ENCODE results near the gene CPLX3. TPM values are rescaled to one million over a fixed set of nuclear protein-coding genes. Genes with fewer than 3 reads are reported as not detected.

CPLX3 gene
- total RNA-seq, 1 experiment from 2014 or later = 0.21 TPM

GRCh38 chr15:74864296-74864695 lies 37.9 kb downstream of the CPLX3 start:
- H3K27ac Mint-ChIP-seq (ENCODE audit: unreplicated experiment) = no peak overlapping the region
- H3K4me1 Mint-ChIP-seq (ENCODE audit: low read depth, unreplicated experiment) = peaks cover 59% of the 10 kb centered on the region
- intact Hi-C loops (cut with micrococcal nuclease; ENCODE audit: unreplicated experiment) = no loop called here
- no peak for TF ChIP-seq CTCF (IDR thresholded peaks at IDR 0.05; ENCODE audit: unreplicated experiment)
- CTCF ChIA-PET = interaction anchor here (0.7 to 1.1 kb wide), 3 partner anchors 26 to 243 kb away, joined by 3 to 7 read pairs (median 3); partner anchors contain the start of gene MPI
- peaks cover 26% of the 10 kb centered on the region for H3K36me3 Mint-ChIP-seq (ENCODE audit: insufficient read depth, unreplicated experiment)
- peak overlapping the region; percentile 4 for H3K4me3 Mint-ChIP-seq (ENCODE audit: low read depth, unreplicated experiment)
- no peaks in the 10 kb centered on the region for H3K9me3 Mint-ChIP-seq (ENCODE audit: low read depth, unreplicated experiment)
- H3K27me3 Mint-ChIP-seq (ENCODE audit: unreplicated experiment) = no peaks in the 10 kb centered on the region
- BruUV-seq (replicated peaks) = no TSS peak
- DNase-seq = no peak

- no peaks in the 10 kb centered on the region for H3K9me3 Mint-ChIP-seq (ENCODE audit: low read depth, unreplicated experiment)
- BruUV-seq (replicated peaks) = no TSS peak
- no peak for DNase-seq
- peaks cover 31% of the 10 kb centered on the region for H3K36me3 Mint-ChIP-seq (ENCODE audit: insufficient read depth, unreplicated experiment)
- peaks cover 67% of the 10 kb centered on the region for H3K4me1 Mint-ChIP-seq (ENCODE audit: low read depth, unreplicated experiment)
- CTCF ChIA-PET = interaction anchor here (0.7 to 1.1 kb wide), 3 partner anchors 19 to 76 kb away, joined by 3 read pairs; partner anchors contain the start of gene MPI
- intact Hi-C loops (cut with micrococcal nuclease; ENCODE audit: unreplicated experiment) = no loop called here
- no peaks in the 10 kb centered on the region for H3K27me3 Mint-ChIP-seq (ENCODE audit: unreplicated experiment)
- H3K4me3 Mint-ChIP-seq (ENCODE audit: low read depth, unreplicated experiment) = peak overlapping the region; percentile 32
- TF ChIP-seq CTCF (IDR thresholded peaks at IDR 0.05; ENCODE audit: unreplicated experiment) = no peak
- H3K27ac Mint-ChIP-seq (ENCODE audit: unreplicated experiment) = peak overlapping the region; percentile 60
Observed at GRCh38 chr15:74865316-74865715, 38.9 kb downstream of the CPLX3 start.

- intact Hi-C loops (cut with micrococcal nuclease; ENCODE audit: unreplicated experiment) = no loop called here
- Mint-ChIP-seq H3K4me1 (ENCODE audit: low read depth, unreplicated experiment) (peaks cover 75% of the 10 kb centered on the region), H3K27ac (ENCODE audit: unreplicated experiment) (peak overlapping the region; percentile 60), H3K4me3 (ENCODE audit: low read depth, unreplicated experiment) (no peak overlapping the region), H3K27me3 (ENCODE audit: unreplicated experiment) (no peaks in the 10 kb centered on the region), H3K9me3 (ENCODE audit: low read depth, unreplicated experiment) (no peaks in the 10 kb centered on the region), H3K36me3 (ENCODE audit: insufficient read depth, unreplicated experiment) (peaks cover 38% of the 10 kb centered on the region)
- CTCF ChIA-PET = interaction anchor here (0.8 kb wide), 1 partner anchor 18 kb away, joined by 3 read pairs; no protein-coding TSS in a partner anchor
- no peak for DNase-seq
- no TSS peak for BruUV-seq (replicated peaks)
- TF ChIP-seq CTCF (IDR thresholded peaks at IDR 0.05; ENCODE audit: unreplicated experiment) = no peak
Observed at GRCh38 chr15:74866090-74866489, 39.7 kb downstream of the CPLX3 start.

- no peak for DNase-seq
- CTCF ChIA-PET = interaction anchor here (0.5 to 0.9 kb wide), 3 partner anchors 10 to 102 kb away, joined by 5 to 6 read pairs (median 6); no protein-coding TSS in a partner anchor
- H3K4me1 Mint-ChIP-seq (ENCODE audit: low read depth, unreplicated experiment) = peaks cover 80% of the 10 kb centered on the region
- no TSS peak for BruUV-seq (replicated peaks)
- H3K36me3 Mint-ChIP-seq (ENCODE audit: insufficient read depth, unreplicated experiment) = peaks cover 43% of the 10 kb centered on the region
- intact Hi-C loops (cut with micrococcal nuclease; ENCODE audit: unreplicated experiment) = no loop called here
- peak overlapping the region; percentile 54 for H3K27ac Mint-ChIP-seq (ENCODE audit: unreplicated experiment)
- TF ChIP-seq CTCF (IDR thresholded peaks at IDR 0.05; ENCODE audit: unreplicated experiment) = no peak
- no peaks in the 10 kb centered on the region for H3K27me3 Mint-ChIP-seq (ENCODE audit: unreplicated experiment)
- H3K4me3 Mint-ChIP-seq (ENCODE audit: low read depth, unreplicated experiment) = peak overlapping the region; percentile 31
- H3K9me3 Mint-ChIP-seq (ENCODE audit: low read depth, unreplicated experiment) = no peaks in the 10 kb centered on the region
Observed at GRCh38 chr15:74867466-74868038, 41.1 kb downstream of the CPLX3 start.

Measured in Calu3 (cell line).